ENCODE measurements around the gene HMGCS1. TPM values are rescaled to one million over a fixed set of nuclear protein-coding genes. Genes with fewer than 3 reads are reported as not detected.

The HMGCS1 gene
- total and polyA plus RNA-seq, 2 experiments from 2014 or later = 6.2 to 10.4 TPM

- peaks cover 66% of the 10 kb centered on the region for H3K79me2 ChIP-seq (ENCODE audit: insufficient read depth)
Measured at GRCh38 chr5:43301653-43302091, 11.5 kb downstream of the HMGCS1 start.

GRCh38 chr5:43300112-43300511 is 13.1 kb downstream of the HMGCS1 start:
- Histone ChIP-seq H3K36me3 (ENCODE audit: low read depth) (peaks cover 30% of the 10 kb centered on the region), H3K27me3 (replicated peaks; ENCODE audit: insufficient read depth) (no peaks in the 10 kb centered on the region), H3K79me2 (ENCODE audit: insufficient read depth) (peaks cover 61% of the 10 kb centered on the region), H3K4me3 (no peak overlapping the region), H3K9me2 (ENCODE audit: insufficient read depth) (no peaks in the 10 kb centered on the region), H3K27ac (no peak overlapping the region), H3K4me2 (ENCODE audit: unreplicated experiment) (no peak overlapping the region), H2AFZ (no peak overlapping the region), H3F3A (ENCODE audit: insufficient read depth) (peaks cover 2% of the 10 kb centered on the region; the same call in 1 of the 2 replicates), H3K4me1 (ENCODE audit: insufficient read depth) (no peaks in the 10 kb centered on the region; the same call in 1 of the 2 replicates), H4K20me1 (ENCODE audit: insufficient read depth) (no peaks in the 10 kb centered on the region), H3K9ac (no peak overlapping the region), H3K9me3 (ENCODE audit: low read depth) (no peaks in the 10 kb centered on the region)
- WGBS, 2 experiments (ENCODE audit: low coverage in 1 of 2, low lambda C conversion rate in 2 of 2, missing lambda C conversion rate in 2 of 2) = 93 to 100% methylated on average over 1 of the region's 1 CpG
- DNase-seq = no peak
- in situ Hi-C loops (cut with MboI) = no loop called here
- TF ChIP-seq EZH2phosphoT487 (IDR thresholded peaks at IDR 0.05; ENCODE audit: insufficient read depth, low read depth) (no peak), EZH2 (IDR thresholded peaks at IDR 0.05; ENCODE audit: insufficient read depth, poor library complexity, severe bottlenecking) (no peak)

More at GRCh38 chr5:43301653-43302091, 11.5 kb downstream of the HMGCS1 start:
- Histone ChIP-seq H3F3A (ENCODE audit: insufficient read depth) (peaks cover 5% of the 10 kb centered on the region), H3K9me3 (ENCODE audit: low read depth) (no peaks in the 10 kb centered on the region), H3K4me2 (ENCODE audit: unreplicated experiment) (no peak overlapping the region), H3K27ac (no peak overlapping the region), H3K36me3 (ENCODE audit: low read depth) (peaks cover 14% of the 10 kb centered on the region), H3K9ac (no peak overlapping the region), H3K27me3 (replicated peaks; ENCODE audit: insufficient read depth) (no peaks in the 10 kb centered on the region), H3K4me1 (ENCODE audit: insufficient read depth) (no peaks in the 10 kb centered on the region; the same call in 1 of the 2 replicates), H2AFZ (no peak overlapping the region), H4K20me1 (ENCODE audit: insufficient read depth) (no peaks in the 10 kb centered on the region), H3K4me3 (no peak overlapping the region), H3K9me2 (ENCODE audit: insufficient read depth) (no peaks in the 10 kb centered on the region)
- in situ Hi-C loops (cut with MboI) = no loop called here
- TF ChIP-seq EZH2phosphoT487 (IDR thresholded peaks at IDR 0.05; ENCODE audit: insufficient read depth, low read depth) (no peak), EZH2 (IDR thresholded peaks at IDR 0.05; ENCODE audit: insufficient read depth, poor library complexity, severe bottlenecking) (no peak)
- no peak for DNase-seq
- WGBS, 2 experiments (ENCODE audit: low coverage in 1 of 2, low lambda C conversion rate in 2 of 2, missing lambda C conversion rate in 2 of 2) = 57 to 73% methylated on average over 3 of the region's 3 CpGs

GRCh38 chr5:43298443-43298842 is 14.8 kb downstream of the HMGCS1 start:
- 55 to 58% methylated on average over 5 of the region's 5 CpGs for WGBS, 2 experiments (ENCODE audit: low coverage in 1 of 2, low lambda C conversion rate in 2 of 2, missing lambda C conversion rate in 2 of 2)
- Histone ChIP-seq H3K4me1 (ENCODE audit: insufficient read depth) (peaks cover 15% of the 10 kb centered on the region), H3K4me2 (ENCODE audit: unreplicated experiment) (no peak overlapping the region), H3F3A (ENCODE audit: insufficient read depth) (peaks cover 10% of the 10 kb centered on the region; the same call in 1 of the 2 replicates), H3K9ac (no peak overlapping the region), H3K79me2 (ENCODE audit: insufficient read depth) (peaks cover 44% of the 10 kb centered on the region), H3K36me3 (ENCODE audit: low read depth) (peaks cover 34% of the 10 kb centered on the region), H3K4me3 (no peak overlapping the region), H3K9me3 (ENCODE audit: low read depth) (no peaks in the 10 kb centered on the region), H4K20me1 (ENCODE audit: insufficient read depth) (no peaks in the 10 kb centered on the region), H2AFZ (no peak overlapping the region), H3K27ac (no peak overlapping the region), H3K27me3 (replicated peaks; ENCODE audit: insufficient read depth) (no peaks in the 10 kb centered on the region), H3K9me2 (ENCODE audit: insufficient read depth) (no peaks in the 10 kb centered on the region)
- no peak for TF ChIP-seq EZH2 (IDR thresholded peaks at IDR 0.05; ENCODE audit: insufficient read depth, poor library complexity, severe bottlenecking)
- TF ChIP-seq EZH2phosphoT487 (IDR thresholded peaks at IDR 0.05; ENCODE audit: insufficient read depth, low read depth) = no peak
- in situ Hi-C loops (cut with MboI) = no loop called here
- no peak for DNase-seq

- peaks cover 22% of the 10 kb centered on the region for H3K4me1 ChIP-seq (ENCODE audit: insufficient read depth)
- H3K4me3 ChIP-seq = no peak overlapping the region
- no peaks in the 10 kb centered on the region for H3K27me3 ChIP-seq (replicated peaks; ENCODE audit: insufficient read depth)
- whole genome bisulfite sequencing, 2 experiments (ENCODE audit: low coverage in 1 of 2, low lambda C conversion rate in 2 of 2, missing lambda C conversion rate in 2 of 2) = 98 to 100% methylated on average over 2 of the region's 2 CpGs
- DNase-seq = no peak
- H3K36me3 ChIP-seq (ENCODE audit: low read depth) = peaks cover 45% of the 10 kb centered on the region
- no peak overlapping the region for H3K4me2 ChIP-seq (ENCODE audit: unreplicated experiment)
- H4K20me1 ChIP-seq (ENCODE audit: insufficient read depth) = no peaks in the 10 kb centered on the region
- TF ChIP-seq EZH2phosphoT487 (IDR thresholded peaks at IDR 0.05; ENCODE audit: insufficient read depth, low read depth) (no peak), EZH2 (IDR thresholded peaks at IDR 0.05; ENCODE audit: insufficient read depth, poor library complexity, severe bottlenecking) (no peak)
- in situ Hi-C loops (cut with MboI) = no loop called here
- H3K9me3 ChIP-seq (ENCODE audit: low read depth) = no peaks in the 10 kb centered on the region
- peaks cover 28% of the 10 kb centered on the region for H3K79me2 ChIP-seq (ENCODE audit: insufficient read depth)
- H3K27ac ChIP-seq = no peak overlapping the region
- peaks cover 10% of the 10 kb centered on the region; the same call in 1 of the 2 replicates for H3F3A ChIP-seq (ENCODE audit: insufficient read depth)
- H3K9ac ChIP-seq = no peak overlapping the region
- H3K9me2 ChIP-seq (ENCODE audit: insufficient read depth) = no peaks in the 10 kb centered on the region
- H2AFZ ChIP-seq = no peak overlapping the region
Measured at GRCh38 chr5:43296835-43297234, 16.4 kb downstream of the HMGCS1 start.

All from GM23248 (cell line).